HepG2 (cell line): ENCODE results near the gene BCO2. TPM values are rescaled to one million over a fixed set of nuclear protein-coding genes. Genes with fewer than 3 reads are reported as not detected.

Experiments
- ATAC-seq: fragments of 200-7000 bp; cut with Tn5 transposase; 3 replicates; pipeline ENCODE4 v1.9.1; 2020; ENCODE audit warnings: mild to moderate bottlenecking, moderate library complexity
- BruUV-seq: library from RNA; stranded (reverse); fragments of 400-500 nt; replicated peaks from 2 replicates; lab custom pipeline; 2021; lab: Mats Ljungman, UMichigan
- CTCF ChIA-PET: fragments of 300-600 bp; formaldehyde crosslinking; extraction: SDS; loops from one replicate; lab custom pipeline; 2021; ENCODE audit warnings: low total read pairs, inconsistent platforms, low intra/inter-chr PET ratio; lab: Yijun Ruan, JAX
- POLR2A ChIA-PET: fragments of 350-600 bp; sonication (Branson Sonifier 250); formaldehyde crosslinking; loops from one replicate; lab custom pipeline; 2020; ENCODE audit warnings: antibody characterized with exemption, inconsistent platforms; lab: Yijun Ruan, JAX
- DNase-seq: peaks from one replicate; pipeline ENCODE4 v3.0.0-alpha.2; 2015; ENCODE audit warnings: low spot score
- FAIRE-seq: peaks from 3 replicates; lab custom pipeline; 2011; peaks lifted over from hg19 to GRCh38; lab: Jason Lieb, UNC
- H2AFZ ChIP-seq: one replicate; pipeline ENCODE4 v1.6.1; 2011; ENCODE audit warnings: low read length, inconsistent platforms
- H3K27ac ChIP-seq: fragments of 300-600 bp; 3 replicates; pipeline ENCODE4 v1.8.0; 2011; ENCODE audit warnings: mixed run types, mild to moderate bottlenecking, mixed read lengths, low read length, inconsistent platforms; ENCODE audit not compliant: insufficient read depth; ENCODE audit errors: extremely low read length
- H3K27me3 ChIP-seq, 2 experiments: fragments of 200-600 bp in 1 of 2; 2 replicates in 1 of 2; 3 replicates in 1 of 2; pipeline versions ENCODE4 v1.6.0 to v1.8.0; 2011; ENCODE audit warnings: low read length in 2 of 2, mild to moderate bottlenecking in 2 of 2, moderate library complexity in 2 of 2, inconsistent platforms in 1 of 2; ENCODE audit not compliant: insufficient read depth in 2 of 2, control insufficient read depth in 1 of 2
- H3K36me3 ChIP-seq, 2 experiments: fragments of 200-600 bp in 1 of 2; replicated peaks in 1 of 2; 2 replicates in 1 of 2; 3 replicates in 1 of 2; pipeline versions ENCODE4 v1.5.1 to v1.8.0; 2011; ENCODE audit warnings: low read length in 2 of 2, inconsistent platforms in 1 of 2; ENCODE audit not compliant: insufficient read depth in 2 of 2, control insufficient read depth in 1 of 2
- H3K4me1 ChIP-seq: 2 replicates; pipeline ENCODE4 v1.5.1; 2012; ENCODE audit warnings: low read length, inconsistent platforms; ENCODE audit not compliant: insufficient read depth
- H3K4me2 ChIP-seq: 2 replicates; pipeline ENCODE4 v1.6.0; 2011; ENCODE audit warnings: low read depth, low read length, inconsistent platforms
- H3K4me3 ChIP-seq, 3 experiments: fragments of 200-600 bp in 1 of 3; sonication (generic), shearing (Covaris generic) in 1 of 3; replicated peaks in 1 of 3; 2 replicates each; pipeline ENCODE4 v1.5.1; 2011 to 2016; ENCODE audit warnings: low read length in 3 of 3, inconsistent platforms in 2 of 3, low read depth in 2 of 3, mild to moderate bottlenecking in 2 of 3, control low read depth in 1 of 3, mixed read lengths in 1 of 3; ENCODE audit not compliant: insufficient read depth in 1 of 3
- H3K79me2 ChIP-seq: one replicate; pipeline ENCODE4 v1.6.1; 2011; ENCODE audit warnings: low read length, inconsistent platforms; ENCODE audit not compliant: insufficient read depth
- H3K9ac ChIP-seq: 2 replicates; pipeline ENCODE4 v1.6.0; 2011; ENCODE audit warnings: mild to moderate bottlenecking, low read depth, low read length, inconsistent platforms; ENCODE audit not compliant: insufficient read depth
- H3K9me3 ChIP-seq: 2 replicates; pipeline ENCODE4 v1.5.1; 2012; ENCODE audit warnings: mild to moderate bottlenecking, low read length
- H4K20me1 ChIP-seq: 2 replicates; pipeline ENCODE4 v1.6.0; 2011; ENCODE audit warnings: inconsistent platforms, mild to moderate bottlenecking, low read length, moderate library complexity; ENCODE audit not compliant: insufficient read depth
- ATF7 ChIP-seq, 2 experiments: fragments of 450-650 bp in 1 of 2; sonication (generic) in 1 of 2; formaldehyde crosslinking in 1 of 2; IDR thresholded peaks; 2 replicates each; pipeline versions ENCODE4 v1.4.0 to v1.6.1; 2016 to 2020; ENCODE audit warnings: antibody characterized with exemption in 1 of 2, mild to moderate bottlenecking in 1 of 2, missing genetic modification reagents in 1 of 2
- FIP1L1 ChIP-seq: fragments of 200-400 bp; formaldehyde crosslinking; IDR thresholded peaks from 2 replicates; pipeline ENCODE4 v1.6.1; 2018; ENCODE audit warnings: low read depth, mild to moderate bottlenecking, low read length, moderate library complexity, borderline replicate concordance; ENCODE audit not compliant: insufficient read depth
- GATA4 ChIP-seq: sonication (generic); IDR thresholded peaks from 2 replicates; pipeline ENCODE4 v1.6.1; 2016; ENCODE audit warnings: antibody characterized with exemption, low read depth, borderline replicate concordance
- KAT7 ChIP-seq: IDR thresholded peaks from 2 replicates; pipeline ENCODE4 v1.6.1; 2018; ENCODE audit warnings: borderline replicate concordance, missing compliant biosample characterization
- REXO4 ChIP-seq: sonication (generic); formaldehyde crosslinking; IDR thresholded peaks from 2 replicates; pipeline ENCODE4 v1.8.0; 2022; ENCODE audit warnings: missing genetic modification reagents, mild to moderate bottlenecking, borderline replicate concordance
- SP1 ChIP-seq, 2 experiments: fragments of 450-650 bp in 1 of 2; sonication (generic) in 1 of 2; formaldehyde crosslinking in 1 of 2; IDR thresholded peaks; 2 replicates each; pipeline versions ENCODE4 v1.4.0 to v1.6.1; 2016 to 2020; ENCODE audit warnings: missing genetic modification reagents in 1 of 2
- TCF12 ChIP-seq, 2 experiments: fragments of 450-650 bp in 1 of 2; sonication (generic) in 1 of 2; formaldehyde crosslinking in 1 of 2; IDR thresholded peaks; 2 replicates each; pipeline versions ENCODE4 v1.6.1 to v1.8.0; 2017 to 2022; ENCODE audit warnings: antibody characterized with exemption in 1 of 2, mild to moderate bottlenecking in 1 of 2, missing genetic modification reagents in 1 of 2, moderate library complexity in 1 of 2
- TMF1 ChIP-seq: sonication (generic); formaldehyde crosslinking; IDR thresholded peaks from 2 replicates; pipeline ENCODE4 v1.8.1; 2022; ENCODE audit warnings: low read depth, missing genetic modification reagents
- ZMYM2 ChIP-seq: sonication (generic); formaldehyde crosslinking; IDR thresholded peaks from 2 replicates; pipeline ENCODE4 v1.8.0; 2022; ENCODE audit warnings: mild to moderate bottlenecking, missing genetic modification reagents
- WGBS: methylation state at CpG from one replicate; pipeline ENCODE4 v1.1.6; 2017; ENCODE audit warnings: low lambda C conversion rate; 5-methylcytosine and 5-hydroxymethylcytosine counted together
- in situ Hi-C: cut with HindIII; loops from 2 replicates; pipeline ENCODE4 v1.10.0; 2017; ENCODE audit warnings: low pct_unique_long_range_greater_than_20kb; ENCODE audit not compliant: extremely low pct_ligation_motif_present
- intact Hi-C: fragments of 100-400 bp; cut with micrococcal nuclease; formaldehyde crosslinking; loops from one replicate; pipeline ENCODE4 v1.10.0; 2022; ENCODE audit not compliant: unreplicated experiment
- polyA plus RNA-seq, 8 experiments: library from polyadenylated mRNA; depleted of rRNA in 3 of 8; stranded (reverse) in 7 of 8; unstranded in 1 of 8; fragments of >200 nt; fragmentation: Illumina TruSeq in 4 of 8; extraction: Trizol in 4 of 8; gene quantifications; 2 replicates each; pipeline versions ENCODE4 v1.2.1 to v1.2.3, GENCODE V29; 2011 to 2016; ENCODE audit warnings: low read depth in 4 of 8, missing spikeins in 1 of 8, mixed read lengths in 1 of 8; ENCODE audit not compliant: insufficient read depth in 1 of 8
- total RNA-seq, 5 experiments: library from RNA; depleted of rRNA; stranded (reverse); fragments of >200 nt; fragmentation: Illumina TruSeq; extraction: Trizol; gene quantifications; 2 replicates each; pipeline ENCODE4 v1.2.3, GENCODE V29; 2016; ENCODE audit warnings: low read depth in 1 of 5
- TF ChIP-seq, protein P1 (sequence below): sonication (generic); formaldehyde crosslinking; IDR thresholded peaks from 2 replicates; pipeline ENCODE4 v1.4.0; 2020; ENCODE audit warnings: missing genetic modification reagents
- TF ChIP-seq, protein P2 (sequence below): IDR thresholded peaks from 2 replicates; pipeline ENCODE4 v1.6.1; 2016
- TF ChIP-seq, protein P3 (sequence below): fragments of 450-650 bp; IDR thresholded peaks from 2 replicates; pipeline ENCODE4 v1.6.1; 2017; ENCODE audit warnings: mild to moderate bottlenecking

BCO2 gene
- total and polyA plus RNA-seq, 2 of the 13 experiments (the other 11 are each of a cell fraction or from before 2014, with no cell fraction given): 0.38 to 0.58 TPM

DNA sequence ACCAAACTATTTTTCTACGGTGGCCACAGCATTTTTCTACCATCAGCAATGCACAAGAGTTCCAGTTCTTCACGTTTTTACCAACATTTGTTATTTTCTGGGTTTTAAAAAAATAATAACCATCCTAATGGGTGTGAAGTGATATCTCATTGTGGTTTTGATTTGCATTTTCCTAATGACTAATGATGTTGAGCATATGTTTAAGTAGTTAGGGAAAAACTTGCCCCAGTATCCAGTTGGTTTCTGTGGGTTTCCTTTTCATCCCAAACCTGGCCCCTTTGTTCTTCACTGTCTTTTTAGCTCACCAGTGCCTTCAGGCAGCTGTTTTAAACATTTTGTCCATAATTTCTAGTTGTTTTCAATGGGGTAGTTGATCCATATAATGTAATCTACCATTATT is 36.2 kb downstream of the BCO2 start:
- FAIRE-seq: no peak
- Histone ChIP-seq H3K36me3 (no peaks in the 10 kb centered on the region), H3K4me1 (peaks cover 11% of the 10 kb centered on the region), H3K4me2 (no peak overlapping the region), H3K79me2 (no peaks in the 10 kb centered on the region), H4K20me1 (no peaks in the 10 kb centered on the region), H3K27ac (no peak overlapping the region), H3K9ac (no peak overlapping the region), H3K4me3 (no peak overlapping the region), H2AFZ (no peak overlapping the region), H3K27me3 (no peaks in the 10 kb centered on the region), H3K9me3 (no peaks in the 10 kb centered on the region)
- no TSS peak for BruUV-seq
- no peak for DNase-seq
- intact Hi-C loops: loop anchor here (10.0 kb wide), 1 partner anchor 1073 kb away; no protein-coding TSS in a partner anchor
- TF ChIP-seq, protein P1, sequence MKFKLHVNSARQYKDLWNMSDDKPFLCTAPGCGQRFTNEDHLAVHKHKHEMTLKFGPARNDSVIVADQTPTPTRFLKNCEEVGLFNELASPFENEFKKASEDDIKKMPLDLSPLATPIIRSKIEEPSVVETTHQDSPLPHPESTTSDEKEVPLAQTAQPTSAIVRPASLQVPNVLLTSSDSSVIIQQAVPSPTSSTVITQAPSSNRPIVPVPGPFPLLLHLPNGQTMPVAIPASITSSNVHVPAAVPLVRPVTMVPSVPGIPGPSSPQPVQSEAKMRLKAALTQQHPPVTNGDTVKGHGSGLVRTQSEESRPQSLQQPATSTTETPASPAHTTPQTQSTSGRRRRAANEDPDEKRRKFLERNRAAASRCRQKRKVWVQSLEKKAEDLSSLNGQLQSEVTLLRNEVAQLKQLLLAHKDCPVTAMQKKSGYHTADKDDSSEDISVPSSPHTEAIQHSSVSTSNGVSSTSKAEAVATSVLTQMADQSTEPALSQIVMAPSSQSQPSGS (CRISPR knock-in tag): no peak
- no peak for TF ChIP-seq TCF12 (IDR thresholded peaks at IDR 0.05)
- TF ChIP-seq TCF12 (CRISPR knock-in tag; IDR thresholded peaks at IDR 0.05): no peak
- WGBS: 42% methylated on average over 2 of the region's 2 CpGs
- ATAC-seq: no peak
- CTCF ChIA-PET: no interaction called here
- in situ Hi-C loops: loop anchor here (10.0 kb wide), 1 partner anchor 343 kb away; no protein-coding TSS in a partner anchor
- POLR2A ChIA-PET: no interaction called here

DNA sequence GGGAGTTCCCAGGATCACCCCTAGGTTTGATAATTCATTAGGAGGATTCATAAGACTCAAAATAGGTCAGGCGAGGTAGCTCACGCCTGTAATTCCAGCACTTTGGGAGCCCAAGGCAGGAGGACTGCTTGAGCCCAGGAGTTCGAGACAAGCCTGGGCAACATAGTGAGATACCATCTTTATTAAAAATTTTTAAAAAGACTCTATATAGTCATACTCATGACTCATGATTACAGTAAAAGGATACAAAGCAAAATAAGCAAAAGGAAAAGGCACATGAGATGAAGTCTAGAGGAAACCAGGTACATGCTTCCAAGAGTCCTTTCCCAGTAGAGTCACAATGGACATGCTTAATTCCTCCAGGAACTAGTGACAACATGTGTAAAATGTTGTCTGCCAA is 37.0 kb downstream of the BCO2 start:
- DNase-seq: no peak
- BruUV-seq: no TSS peak
- FAIRE-seq: no peak
- POLR2A ChIA-PET: no interaction called here
- Histone ChIP-seq H3K36me3 (no peaks in the 10 kb centered on the region), H3K4me3 (no peak overlapping the region), H4K20me1 (no peaks in the 10 kb centered on the region), H3K4me2 (no peak overlapping the region), H3K27ac (no peak overlapping the region), H3K4me1 (peaks cover 11% of the 10 kb centered on the region), H3K79me2 (no peaks in the 10 kb centered on the region), H3K9me3 (no peaks in the 10 kb centered on the region), H3K27me3 (no peaks in the 10 kb centered on the region), H2AFZ (no peak overlapping the region), H3K9ac (no peak overlapping the region)
- intact Hi-C loops (loop anchor here (10.0 kb wide), 1 partner anchor 1073 kb away; no protein-coding TSS in a partner anchor), in situ Hi-C loops (loop anchor here (10.0 kb wide), 1 partner anchor 343 kb away; no protein-coding TSS in a partner anchor)
- CTCF ChIA-PET: no interaction called here
- no peak for ATAC-seq
- 83% methylated on average over 3 of the region's 3 CpGs for WGBS
- TF ChIP-seq ZMYM2 (CRISPR knock-in tag) (no peak), FIP1L1 (no peak), GATA4 (no peak), REXO4 (CRISPR knock-in tag) (no peak), SP1 (IDR thresholded peaks at IDR 0.05) (no peak), SP1 (CRISPR knock-in tag; IDR thresholded peaks at IDR 0.05) (no peak), ATF7 (IDR thresholded peaks at IDR 0.05) (no peak), ATF7 (CRISPR knock-in tag; IDR thresholded peaks at IDR 0.05) (no peak), TMF1 (CRISPR knock-in tag) (no peak), KAT7 (no peak)
- TF ChIP-seq, protein P2, sequence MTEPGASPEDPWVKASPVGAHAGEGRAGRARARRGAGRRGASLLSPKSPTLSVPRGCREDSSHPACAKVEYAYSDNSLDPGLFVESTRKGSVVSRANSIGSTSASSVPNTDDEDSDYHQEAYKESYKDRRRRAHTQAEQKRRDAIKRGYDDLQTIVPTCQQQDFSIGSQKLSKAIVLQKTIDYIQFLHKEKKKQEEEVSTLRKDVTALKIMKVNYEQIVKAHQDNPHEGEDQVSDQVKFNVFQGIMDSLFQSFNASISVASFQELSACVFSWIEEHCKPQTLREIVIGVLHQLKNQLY: no peak
- TF ChIP-seq, protein P3, sequence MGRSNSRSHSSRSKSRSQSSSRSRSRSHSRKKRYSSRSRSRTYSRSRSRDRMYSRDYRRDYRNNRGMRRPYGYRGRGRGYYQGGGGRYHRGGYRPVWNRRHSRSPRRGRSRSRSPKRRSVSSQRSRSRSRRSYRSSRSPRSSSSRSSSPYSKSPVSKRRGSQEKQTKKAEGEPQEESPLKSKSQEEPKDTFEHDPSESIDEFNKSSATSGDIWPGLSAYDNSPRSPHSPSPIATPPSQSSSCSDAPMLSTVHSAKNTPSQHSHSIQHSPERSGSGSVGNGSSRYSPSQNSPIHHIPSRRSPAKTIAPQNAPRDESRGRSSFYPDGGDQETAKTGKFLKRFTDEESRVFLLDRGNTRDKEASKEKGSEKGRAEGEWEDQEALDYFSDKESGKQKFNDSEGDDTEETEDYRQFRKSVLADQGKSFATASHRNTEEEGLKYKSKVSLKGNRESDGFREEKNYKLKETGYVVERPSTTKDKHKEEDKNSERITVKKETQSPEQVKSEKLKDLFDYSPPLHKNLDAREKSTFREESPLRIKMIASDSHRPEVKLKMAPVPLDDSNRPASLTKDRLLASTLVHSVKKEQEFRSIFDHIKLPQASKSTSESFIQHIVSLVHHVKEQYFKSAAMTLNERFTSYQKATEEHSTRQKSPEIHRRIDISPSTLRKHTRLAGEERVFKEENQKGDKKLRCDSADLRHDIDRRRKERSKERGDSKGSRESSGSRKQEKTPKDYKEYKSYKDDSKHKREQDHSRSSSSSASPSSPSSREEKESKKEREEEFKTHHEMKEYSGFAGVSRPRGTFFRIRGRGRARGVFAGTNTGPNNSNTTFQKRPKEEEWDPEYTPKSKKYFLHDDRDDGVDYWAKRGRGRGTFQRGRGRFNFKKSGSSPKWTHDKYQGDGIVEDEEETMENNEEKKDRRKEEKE: no peak
